Neuronal stem cell (in vitro differentiated cells): ENCODE data around the gene LTA4H.
A peak's percentile ranks its signal among the peaks of the same experiment; 100 is the strongest.

Experiments
- DNase-seq: peaks from one replicate; pipeline ENCODE4 v3.0.0-alpha.2; 2013; ENCODE audit warnings: low spot score
- H2AFZ ChIP-seq: one replicate; pipeline ENCODE4 v1.6.1; 2013; ENCODE audit warnings: mild to moderate bottlenecking, low read length, inconsistent platforms
- H2AK5ac ChIP-seq: 2 replicates; pipeline ENCODE4 v1.6.1; 2013; ENCODE audit warnings: low read depth, mild to moderate bottlenecking, inconsistent platforms, low read length, moderate library complexity, mixed read lengths
- H2BK120ac ChIP-seq: 2 replicates; pipeline ENCODE4 v1.6.1; 2013; ENCODE audit warnings: low read depth, mild to moderate bottlenecking, inconsistent platforms, low read length, moderate library complexity, mixed read lengths
- H2BK12ac ChIP-seq: one replicate; pipeline ENCODE4 v1.6.1; 2013; ENCODE audit warnings: low read length, inconsistent platforms
- H2BK15ac ChIP-seq: 2 replicates; pipeline ENCODE4 v1.6.1; 2013; ENCODE audit warnings: mild to moderate bottlenecking, low read length, inconsistent platforms, mixed read lengths
- H2BK5ac ChIP-seq: one replicate; pipeline ENCODE4 v1.6.1; 2013; ENCODE audit warnings: inconsistent platforms, mild to moderate bottlenecking, low read length, moderate library complexity
- H3K14ac ChIP-seq: one replicate; pipeline ENCODE4 v1.6.1; 2013; ENCODE audit warnings: low read length, inconsistent platforms
- H3K18ac ChIP-seq: 2 replicates; pipeline ENCODE4 v1.6.1; 2013; ENCODE audit warnings: low read length, inconsistent platforms
- H3K23ac ChIP-seq: 2 replicates; pipeline ENCODE4 v1.6.1; 2013; ENCODE audit warnings: low read depth, mild to moderate bottlenecking, mixed read lengths, low read length, inconsistent platforms; ENCODE audit not compliant: poor library complexity
- H3K27ac ChIP-seq: replicated peaks from 3 replicates; pipeline ENCODE4 v1.5.1; 2013; ENCODE audit warnings: low read length, inconsistent platforms
- H3K27me3 ChIP-seq, 3 experiments: 2 replicates each; pipeline ENCODE4 v1.6.1; 2013; ENCODE audit warnings: low read length in 3 of 3, mild to moderate bottlenecking in 2 of 3, inconsistent platforms in 1 of 3, low read depth in 1 of 3, mixed read lengths in 1 of 3, moderate library complexity in 1 of 3; ENCODE audit not compliant: control insufficient read depth in 3 of 3, insufficient read depth in 3 of 3
- H3K36me3 ChIP-seq, 2 donors: replicated peaks in 1 of 2; 2 replicates each; pipeline ENCODE4 v1.6.1; 2013; ENCODE audit warnings: low read length in 2 of 2; ENCODE audit not compliant: control insufficient read depth in 2 of 2, insufficient read depth in 2 of 2
- H3K4ac ChIP-seq: 2 replicates; pipeline ENCODE4 v1.6.1; 2013; ENCODE audit warnings: inconsistent platforms, mild to moderate bottlenecking, low read length, moderate library complexity
- H3K4me1 ChIP-seq, 2 donors: 1 replicate in 1 of 2; 2 replicates in 1 of 2; pipeline ENCODE4 v1.6.1; 2013; ENCODE audit warnings: low read length in 2 of 2, low read depth in 1 of 2; ENCODE audit not compliant: control insufficient read depth in 2 of 2, insufficient read depth in 1 of 2
- H3K4me2 ChIP-seq: one replicate; pipeline ENCODE4 v1.6.1; 2013; ENCODE audit warnings: mild to moderate bottlenecking, low read length, inconsistent platforms; ENCODE audit not compliant: insufficient read depth, poor library complexity, severe bottlenecking
- H3K4me3 ChIP-seq, 2 donors: 2 replicates each; pipeline ENCODE4 v1.5.1; 2013; ENCODE audit warnings: low read length in 2 of 2, mild to moderate bottlenecking in 2 of 2, inconsistent platforms in 1 of 2, moderate library complexity in 1 of 2
- H3K79me1 ChIP-seq: one replicate; pipeline ENCODE4 v1.6.1; 2013; ENCODE audit warnings: low read depth, mild to moderate bottlenecking, inconsistent platforms, low read length, moderate library complexity
- H3K9ac ChIP-seq: one replicate; pipeline ENCODE4 v1.6.1; 2013; ENCODE audit warnings: mild to moderate bottlenecking, low read depth, low read length, inconsistent platforms; ENCODE audit not compliant: poor library complexity
- H3K9me3 ChIP-seq, 2 donors: replicated peaks in 1 of 2; 2 replicates each; pipeline versions ENCODE3 to v1.6.1; 2013; ENCODE audit warnings: low read length in 2 of 2, mild to moderate bottlenecking in 2 of 2, inconsistent platforms in 1 of 2, low read depth in 1 of 2, mixed read lengths in 1 of 2, moderate library complexity in 1 of 2; ENCODE audit not compliant: control insufficient read depth in 2 of 2, insufficient read depth in 1 of 2
- H4K8ac ChIP-seq: one replicate; pipeline ENCODE4 v1.6.1; 2013; ENCODE audit warnings: low read depth, mild to moderate bottlenecking, inconsistent platforms, low read length, moderate library complexity
- H4K91ac ChIP-seq: one replicate; pipeline ENCODE4 v1.6.1; 2013; ENCODE audit warnings: low read length, low read depth, mild to moderate bottlenecking, inconsistent platforms; ENCODE audit not compliant: poor library complexity
- WGBS, 2 donors: extraction: QIAGEN DNeasy Blood & Tissue Kit; methylation state at CpG; one replicate each; pipeline ENCODE4 v1.1.7; 2013; ENCODE audit warnings: missing lambda C conversion rate in 2 of 2, mixed read lengths in 1 of 2; ENCODE audit not compliant: insufficient read length in 2 of 2, insufficient replicate concordance in 1 of 2; ENCODE audit errors: extremely low coverage in 2 of 2; 5-methylcytosine and 5-hydroxymethylcytosine counted together

The LTA4H gene

GRCh38 chr12:95963096-95963495, 72.3 kb downstream of the LTA4H start:
- H3K18ac ChIP-seq, result no peak overlapping the region
- DNase-seq, result no peak
- no peak overlapping the region for H3K23ac ChIP-seq
- H4K8ac ChIP-seq, result no peak overlapping the region
- H3K4me2 ChIP-seq, result no peak overlapping the region
- H3K27ac ChIP-seq, result no peak overlapping the region
- no peak overlapping the region for H2BK12ac ChIP-seq
- no peak overlapping the region for H2AFZ ChIP-seq
- no peak overlapping the region for H4K91ac ChIP-seq
- no peaks in the 10 kb centered on the region for H3K36me3 ChIP-seq
- H3K4ac ChIP-seq, result no peak overlapping the region
- H2AK5ac ChIP-seq, result no peak overlapping the region
- no peak overlapping the region for H2BK120ac ChIP-seq
- H3K4me1 ChIP-seq, result peaks cover 0 to 2% of the 10 kb centered on the region in 2 donors
- no peak overlapping the region for H3K9ac ChIP-seq
- H2BK15ac ChIP-seq, result no peak overlapping the region
- H2BK5ac ChIP-seq, result no peak overlapping the region
- peaks cover 0 to 9% (median 0%) of the 10 kb centered on the region in 3 experiments for H3K27me3 ChIP-seq
- no CpG with 5 or more reads among the region's 2 CpGs for WGBS, 2 donors
- H3K14ac ChIP-seq, result no peak overlapping the region
- no peaks in the 10 kb centered on the region for H3K79me1 ChIP-seq
- no peaks in the 10 kb centered on the region for H3K9me3 ChIP-seq
- no peak overlapping the region for H3K4me3 ChIP-seq

GRCh38 chr12:95962222-95962621, 73.2 kb downstream of the LTA4H start:
- Histone ChIP-seq H3K4me1 (peaks cover 0 to 2% of the 10 kb centered on the region in 2 donors), H3K27ac (no peak overlapping the region), H3K9me3 (no peaks in the 10 kb centered on the region), H3K9ac (no peak overlapping the region), H2BK15ac (no peak overlapping the region), H4K8ac (no peak overlapping the region), H2AFZ (no peak overlapping the region), H3K18ac (no peak overlapping the region), H3K27me3 (peaks cover 0 to 8% (median 0%) of the 10 kb centered on the region in 3 experiments), H2BK5ac (no peak overlapping the region), H3K4me2 (no peak overlapping the region), H4K91ac (no peak overlapping the region), H3K23ac (no peak overlapping the region), H2AK5ac (no peak overlapping the region), H2BK120ac (no peak overlapping the region), H3K79me1 (no peaks in the 10 kb centered on the region), H3K14ac (peak overlapping the region; percentile 31), H3K4ac (no peak overlapping the region), H3K36me3 (no peaks in the 10 kb centered on the region), H2BK12ac (no peak overlapping the region), H3K4me3 (no peak overlapping the region)
- WGBS, 2 donors, result no CpG with 5 or more reads among the region's 7 CpGs
- no peak for DNase-seq

- no peak for DNase-seq
- Histone ChIP-seq H3K9ac (no peak overlapping the region), H2BK15ac (no peak overlapping the region), H3K4me2 (no peak overlapping the region), H3K9me3 (no peaks in the 10 kb centered on the region), H3K79me1 (no peaks in the 10 kb centered on the region), H2AFZ (no peak overlapping the region), H3K27me3 (peaks cover 0 to 11% (median 0%) of the 10 kb centered on the region in 3 experiments), H3K23ac (no peak overlapping the region), H3K4me1 (peaks cover 0 to 2% of the 10 kb centered on the region in 2 donors), H2BK5ac (no peak overlapping the region), H3K27ac (no peak overlapping the region), H4K91ac (no peak overlapping the region), H2AK5ac (no peak overlapping the region), H3K36me3 (no peaks in the 10 kb centered on the region), H2BK120ac (no peak overlapping the region), H2BK12ac (no peak overlapping the region), H3K4ac (no peak overlapping the region), H4K8ac (no peak overlapping the region), H3K4me3 (no peak overlapping the region), H3K18ac (no peak overlapping the region), H3K14ac (no peak overlapping the region)
- no CpG with 5 or more reads among the region's 5 CpGs for WGBS, 2 donors
These were observed 75.1 kb downstream of the LTA4H start for GRCh38 chr12:95960241-95960640.

GRCh38 chr12:95959107-95959506, 76.3 kb downstream of the LTA4H start:
- no peaks in the 10 kb centered on the region for H3K36me3 ChIP-seq
- no peak overlapping the region for H3K14ac ChIP-seq
- no peak overlapping the region for H3K9ac ChIP-seq
- no peak overlapping the region for H4K91ac ChIP-seq
- no peak overlapping the region for H3K23ac ChIP-seq
- no peak overlapping the region for H4K8ac ChIP-seq
- no peaks in the 10 kb centered on the region for H3K9me3 ChIP-seq
- no peak overlapping the region for H2BK5ac ChIP-seq
- no peak overlapping the region for H3K4ac ChIP-seq
- H2BK15ac ChIP-seq, result no peak overlapping the region
- DNase-seq, result no peak
- H3K18ac ChIP-seq, result no peak overlapping the region
- H3K4me2 ChIP-seq, result no peak overlapping the region
- no peaks in the 10 kb centered on the region for H3K79me1 ChIP-seq
- H3K27ac ChIP-seq, result no peak overlapping the region
- no peak overlapping the region for H2BK120ac ChIP-seq
- H2AFZ ChIP-seq, result no peak overlapping the region
- WGBS, 2 donors, result no CpG with 5 or more reads among the region's 1 CpG
- H3K4me1 ChIP-seq, result peaks cover 0 to 2% of the 10 kb centered on the region in 2 donors
- no peak overlapping the region for H3K4me3 ChIP-seq
- no peak overlapping the region for H2BK12ac ChIP-seq
- H2AK5ac ChIP-seq, result no peak overlapping the region
- H3K27me3 ChIP-seq, result peaks cover 0 to 11% (median 0%) of the 10 kb centered on the region in 3 experiments
